Esophagus (tissue), 2 donors: ENCODE measurements around the gene KDM4C. TPM values are rescaled to one million over a fixed set of nuclear protein-coding genes. Genes with fewer than 3 reads are reported as not detected.
"Not testable (repeated sequence)": the region's sequence is repeated elsewhere in the genome, so short reads cannot be mapped to it uniquely, and the experiment has no call there.

Source experiments
- H3K27ac ChIP-seq, 2 donors: one replicate each; pipeline ENCODE4 v1.5.1; 2013; ENCODE audit warnings: low read depth in 2 of 2, mild to moderate bottlenecking in 2 of 2, inconsistent platforms in 1 of 2, low read length in 1 of 2, moderate library complexity in 1 of 2
- H3K27me3 ChIP-seq, 2 donors: one replicate each; pipeline ENCODE4 v1.6.1; 2013; ENCODE audit warnings: low read length in 2 of 2, control low read depth in 1 of 2, mild to moderate bottlenecking in 1 of 2; ENCODE audit not compliant: insufficient read depth in 2 of 2, control insufficient read depth in 1 of 2
- H3K36me3 ChIP-seq, 2 donors: one replicate each; pipeline ENCODE4 v1.6.1; 2013; ENCODE audit warnings: low read length in 1 of 2; ENCODE audit not compliant: control insufficient read depth in 2 of 2, insufficient read depth in 2 of 2
- H3K4me1 ChIP-seq, 2 donors: one replicate each; pipeline ENCODE4 v1.6.1; 2013; ENCODE audit warnings: low read length in 1 of 2; ENCODE audit not compliant: control insufficient read depth in 2 of 2, insufficient read depth in 2 of 2
- H3K4me3 ChIP-seq, 2 donors: one replicate each; pipeline ENCODE4 v1.5.1; 2013; ENCODE audit warnings: low read length in 2 of 2, mild to moderate bottlenecking in 2 of 2, low read depth in 1 of 2, moderate library complexity in 1 of 2
- H3K9me3 ChIP-seq, 2 donors: one replicate each; pipeline ENCODE4 v1.6.1; 2013; ENCODE audit warnings: mild to moderate bottlenecking in 2 of 2, low read depth in 1 of 2, low read length in 1 of 2, moderate library complexity in 1 of 2; ENCODE audit not compliant: control insufficient read depth in 2 of 2, insufficient read depth in 1 of 2
- WGBS, 2 donors: extraction: QIAGEN DNeasy Blood & Tissue Kit; methylation state at CpG; one replicate each; pipeline ENCODE4 v1.1.7; 2013; 5-methylcytosine and 5-hydroxymethylcytosine counted together
- polyA plus RNA-seq, 2 donors: library from polyadenylated mRNA; stranded (reverse); fragments of 200-250 nt; gene quantifications; one replicate each; pipeline ENCODE4 v1.2.3, GENCODE V29; 2013
- donor health status: healthy with polysubstance abuse.
- donor health status: Bipolar disorder and iron deficiency.

The KDM4C gene
- polyA plus RNA-seq, 2 donors = 5.9 to 8.0 TPM

DNA sequence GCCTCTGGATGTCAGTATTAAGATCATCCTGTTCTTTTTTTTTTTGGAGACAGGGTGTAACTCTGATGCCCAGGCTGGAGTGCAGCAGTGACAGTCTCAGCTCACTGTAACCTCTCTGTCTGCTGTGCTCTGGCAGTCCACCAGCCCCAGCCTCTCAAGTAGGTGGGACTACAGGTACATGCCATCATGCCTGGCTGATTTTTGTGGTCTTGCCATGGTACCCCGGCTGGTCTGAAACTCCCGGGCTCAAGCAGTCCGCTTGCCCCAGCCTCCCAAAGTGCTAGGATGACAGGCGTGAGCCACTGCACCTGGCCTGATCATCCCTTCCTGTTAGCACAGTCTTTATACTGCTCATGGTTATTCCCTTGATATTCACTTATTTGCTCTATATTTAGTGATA lies 3.5 kb downstream of the KDM4C start:
- Histone ChIP-seq H3K27ac (no peak overlapping the region), H3K27me3 (no peaks in the 10 kb centered on the region), H3K4me3 (no peak overlapping the region), H3K4me1 (peaks cover 0 to 3% of the 10 kb centered on the region in 2 donors), H3K9me3 (no peaks in the 10 kb centered on the region), H3K36me3 (no peaks in the 10 kb centered on the region)
- WGBS, 2 donors = 74 to 78% methylated on average over 4 of the region's 4 CpGs

DNA sequence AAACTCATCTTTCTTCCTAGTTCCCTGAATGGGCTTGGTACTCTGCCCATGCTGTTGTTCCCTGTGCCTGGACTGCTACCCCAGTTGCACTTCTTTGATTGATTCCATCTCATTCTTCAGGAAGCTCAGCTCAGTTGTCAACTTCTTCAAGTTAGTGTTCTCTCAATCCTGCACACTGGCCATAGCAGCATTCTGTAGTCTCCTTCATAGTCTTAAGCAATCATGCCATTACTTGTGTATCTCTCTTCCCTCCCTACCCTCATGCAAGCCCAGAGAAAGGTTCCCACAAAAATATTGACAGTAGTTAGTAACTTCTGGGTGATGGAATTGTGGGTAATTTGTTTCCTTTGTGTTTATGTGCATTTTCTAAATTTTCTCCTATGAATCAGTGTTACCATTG lies 5.5 kb downstream of the KDM4C start:
- no peaks in the 10 kb centered on the region for H3K9me3 ChIP-seq
- peaks cover 0 to 3% of the 10 kb centered on the region in 2 donors for H3K4me1 ChIP-seq
- H3K27me3 ChIP-seq = no peaks in the 10 kb centered on the region
- H3K36me3 ChIP-seq = no peaks in the 10 kb centered on the region
- H3K4me3 ChIP-seq = no peak overlapping the region
- H3K27ac ChIP-seq = no peak overlapping the region

DNA sequence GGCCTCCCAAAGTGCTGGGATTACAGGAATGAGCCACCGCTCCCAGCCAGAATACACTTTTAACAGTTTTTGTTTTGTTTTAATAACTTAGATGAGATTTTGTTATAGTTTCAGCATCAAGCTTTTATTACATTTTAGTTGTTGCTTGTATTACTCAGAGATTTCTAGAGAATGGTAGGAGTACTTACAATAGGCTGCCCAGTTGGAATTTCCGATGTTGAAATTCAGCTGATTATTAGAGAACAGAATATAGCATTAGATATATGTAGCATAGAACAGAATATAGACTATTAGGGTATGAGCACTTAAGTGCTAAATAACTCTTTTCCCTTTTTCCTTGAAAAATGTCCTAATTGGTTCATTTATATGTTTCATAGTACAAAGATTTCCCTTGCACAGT lies 6.2 kb downstream of the KDM4C start:
- H3K4me3 ChIP-seq = no peak overlapping the region
- no peaks in the 10 kb centered on the region for H3K9me3 ChIP-seq
- H3K4me1 ChIP-seq = peaks cover 0 to 3% of the 10 kb centered on the region in 2 donors
- H3K27me3 ChIP-seq = no peaks in the 10 kb centered on the region
- WGBS, 2 donors = 99 to 100% methylated on average over 2 of the region's 2 CpGs
- no peak overlapping the region for H3K27ac ChIP-seq
- H3K36me3 ChIP-seq = no peaks in the 10 kb centered on the region

DNA sequence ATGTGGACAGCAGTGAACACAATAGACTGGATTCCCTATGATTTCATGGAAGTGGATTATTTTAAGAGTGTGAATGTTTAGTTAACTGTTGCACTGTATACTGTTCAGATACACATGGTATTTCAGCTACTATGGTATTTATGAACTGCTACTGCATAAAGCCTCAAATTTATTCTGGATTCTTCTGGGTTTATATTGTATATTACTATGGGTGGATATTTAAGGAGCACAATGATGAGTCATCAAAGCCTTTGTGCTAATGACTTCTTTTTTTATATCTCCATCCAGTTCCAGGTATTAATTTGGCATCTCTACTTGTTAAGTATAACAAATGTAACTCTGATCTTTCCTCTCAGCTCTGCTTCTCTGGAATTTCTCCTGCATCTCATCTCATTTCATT lies 6.8 kb downstream of the KDM4C start:
- no peaks in the 10 kb centered on the region for H3K9me3 ChIP-seq
- no peaks in the 10 kb centered on the region for H3K36me3 ChIP-seq
- H3K27ac ChIP-seq = no peak overlapping the region
- H3K4me3 ChIP-seq = no peak overlapping the region
- peaks cover 0 to 3% of the 10 kb centered on the region in 2 donors for H3K4me1 ChIP-seq
- H3K27me3 ChIP-seq = no peaks in the 10 kb centered on the region

- Histone ChIP-seq H3K4me1 (peaks cover 0 to 3% of the 10 kb centered on the region in 2 donors), H3K36me3 (no peaks in the 10 kb centered on the region), H3K27me3 (no peaks in the 10 kb centered on the region), H3K4me3 (no peak overlapping the region), H3K27ac (no peak overlapping the region), H3K9me3 (no peaks in the 10 kb centered on the region)
- WGBS, 2 donors = 59 to 98% methylated on average over 1 of the region's 1 CpG
Observed at GRCh38 chr9:6764950-6765349, 7.2 kb downstream of the KDM4C start.

DNA sequence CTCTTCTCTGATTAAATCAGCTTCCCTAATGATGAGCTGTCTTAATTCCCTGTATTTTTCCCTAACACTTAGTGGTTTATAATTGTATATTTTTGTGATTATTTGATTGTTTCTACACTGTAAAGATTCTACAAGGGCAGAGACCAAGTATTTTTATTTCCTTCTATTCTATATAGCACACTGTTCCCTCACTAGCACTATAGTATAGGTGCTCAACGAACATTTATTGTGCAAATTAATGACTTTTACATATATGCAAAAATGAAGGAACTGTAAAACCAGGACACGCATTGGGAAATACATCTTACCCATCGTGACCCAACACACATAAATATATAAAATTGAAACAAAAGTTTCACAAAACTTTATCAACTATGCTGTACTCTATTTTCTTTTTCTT lies 7.6 kb downstream of the KDM4C start:
- Histone ChIP-seq H3K9me3 (no peaks in the 10 kb centered on the region), H3K27ac (no peak overlapping the region), H3K4me3 (no peak overlapping the region), H3K4me1 (peaks cover 0 to 3% of the 10 kb centered on the region in 2 donors), H3K27me3 (no peaks in the 10 kb centered on the region), H3K36me3 (no peaks in the 10 kb centered on the region)
- WGBS, 2 donors = 88 to 90% methylated on average over 3 of the region's 3 CpGs

DNA sequence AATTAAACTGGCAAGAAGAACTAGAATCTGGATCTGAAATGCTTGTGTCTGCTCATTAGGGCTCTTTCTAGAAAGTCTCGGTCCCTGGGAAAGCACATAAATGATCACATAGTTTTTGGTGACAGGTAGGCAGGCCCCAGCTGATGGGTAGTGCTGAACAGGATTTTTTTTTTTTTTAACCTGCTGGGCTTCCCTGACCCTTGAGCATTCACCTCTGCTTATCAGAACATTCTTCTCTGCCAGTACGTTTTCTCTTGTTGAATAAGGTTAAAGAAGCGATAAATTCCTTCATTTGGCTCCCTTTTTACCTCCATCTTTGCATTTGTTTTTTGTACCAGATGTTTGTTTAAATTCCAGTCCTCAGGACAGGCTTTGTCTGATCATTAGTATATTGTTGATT lies 8.8 kb downstream of the KDM4C start:
- H3K36me3 ChIP-seq = no peaks in the 10 kb centered on the region
- H3K9me3 ChIP-seq = no peaks in the 10 kb centered on the region
- H3K27me3 ChIP-seq = no peaks in the 10 kb centered on the region
- no peak overlapping the region for H3K27ac ChIP-seq
- H3K4me3 ChIP-seq = no peak overlapping the region
- whole genome bisulfite sequencing, 2 donors = 79 to 91% methylated on average over 3 of the region's 3 CpGs
- H3K4me1 ChIP-seq = no peaks in the 10 kb centered on the region

DNA sequence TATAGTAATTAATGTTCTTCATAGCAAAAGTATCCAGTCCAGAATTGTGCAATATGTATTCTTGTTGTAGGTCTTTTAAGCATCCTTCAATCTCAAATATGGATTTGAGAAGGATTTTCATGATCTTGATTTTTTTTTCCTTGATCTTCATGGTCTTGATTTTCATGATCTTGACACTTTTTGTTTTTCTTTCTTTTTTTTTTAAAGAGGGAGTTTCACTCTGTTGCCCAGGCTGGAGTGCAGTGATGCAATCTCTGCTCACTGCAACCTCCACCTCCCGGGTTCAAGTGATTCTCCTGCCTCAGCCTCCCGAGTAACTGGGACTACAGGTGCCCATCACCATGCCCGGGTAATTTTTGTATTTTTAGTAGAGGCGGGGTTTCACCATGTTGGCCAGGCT lies 10.8 kb downstream of the KDM4C start:
- not testable (repeated sequence) for H3K27ac ChIP-seq, H3K36me3 ChIP-seq, H3K27me3 ChIP-seq, H3K4me3 ChIP-seq, H3K4me1 ChIP-seq, H3K9me3 ChIP-seq
- WGBS, 2 donors = 78 to 87% methylated on average over 4 of the region's 4 CpGs

DNA sequence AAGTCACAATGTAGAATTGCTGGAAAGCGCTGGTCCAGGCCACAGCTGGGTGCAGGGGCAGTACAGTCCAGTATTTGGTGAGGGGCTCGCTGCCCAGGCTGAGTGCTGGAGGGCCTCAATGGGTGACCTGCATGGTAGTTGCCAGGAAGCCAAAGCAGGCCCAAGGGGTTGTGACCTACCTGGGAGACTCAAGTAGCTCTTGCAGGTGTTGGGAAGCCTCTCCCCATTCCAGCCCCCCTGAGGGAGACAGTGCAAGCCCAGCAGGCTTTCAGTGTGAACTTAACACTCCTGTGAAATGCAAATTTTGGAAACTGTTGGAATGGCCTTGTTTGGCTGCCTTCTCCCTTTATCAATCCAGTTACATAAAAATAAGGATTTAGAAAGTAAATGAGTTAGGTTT lies 13.9 kb downstream of the KDM4C start:
- Histone ChIP-seq H3K27me3 (no peaks in the 10 kb centered on the region), H3K9me3 (no peaks in the 10 kb centered on the region), H3K4me1 (no peaks in the 10 kb centered on the region), H3K4me3 (no peak overlapping the region), H3K27ac (no peak overlapping the region), H3K36me3 (no peaks in the 10 kb centered on the region)
- 93 to 100% methylated on average over 2 of the region's 2 CpGs for WGBS, 2 donors

DNA sequence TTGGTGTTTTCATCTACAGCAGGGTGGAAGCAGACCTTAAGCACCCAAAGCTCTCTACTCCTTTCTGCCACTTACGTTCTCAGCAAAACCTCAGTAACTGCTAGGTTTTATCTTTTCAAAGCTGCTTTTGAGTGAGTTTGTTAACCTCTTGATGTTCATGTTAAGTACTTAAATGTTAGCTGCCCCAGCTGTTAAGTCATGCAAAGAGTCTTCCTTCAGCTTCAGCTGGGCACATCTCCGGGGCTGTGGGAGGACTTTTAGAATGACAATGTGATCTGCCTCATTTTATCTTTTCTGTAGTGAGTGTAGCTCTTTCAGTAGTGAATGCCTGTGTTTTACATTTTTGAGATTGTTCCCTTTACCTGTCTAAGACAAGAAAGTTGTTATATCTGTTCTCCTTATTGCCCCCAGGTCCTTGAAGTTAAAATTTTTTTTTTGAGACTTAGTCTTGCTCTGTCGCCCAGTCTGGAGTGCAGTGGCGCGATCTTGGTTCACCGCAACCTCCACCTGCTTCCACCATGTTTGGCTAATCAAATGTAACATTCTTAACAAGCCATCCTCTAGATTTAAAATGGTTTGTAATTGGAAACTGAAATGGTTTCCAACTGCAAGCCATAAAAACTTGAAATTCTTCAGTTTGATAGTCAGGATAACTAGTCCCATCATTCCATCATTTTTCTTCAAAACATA lies 19.6 kb downstream of the KDM4C start:
- H3K4me1 ChIP-seq = no peaks in the 10 kb centered on the region
- H3K27me3 ChIP-seq = no peaks in the 10 kb centered on the region
- H3K27ac ChIP-seq = no peak overlapping the region
- H3K36me3 ChIP-seq = no peaks in the 10 kb centered on the region
- 79 to 82% methylated on average over 6 of the region's 6 CpGs for WGBS, 2 donors
- H3K4me3 ChIP-seq = no peak overlapping the region
- no peaks in the 10 kb centered on the region for H3K9me3 ChIP-seq
